Right lobe of liver (tissue), 6 donors: ENCODE data around the gene BCL2. TPM values are rescaled to one million over a fixed set of nuclear protein-coding genes. Genes with fewer than 3 reads are reported as not detected.

Source experiments
- ATAC-seq, 4 donors: fragments of 200-7000 bp; cut with Tn5 transposase; one replicate each; pipeline ENCODE4 v1.9.1; 2020; ENCODE audit warnings: mild to moderate bottlenecking in 4 of 4, moderate library complexity in 4 of 4
- DNase-seq, 3 donors: peaks; one replicate each; pipeline ENCODE4 v3.0.0-alpha.2; 2020
- H3K27ac ChIP-seq, 3 donors: fragments of 200-600 bp; one replicate each; pipeline ENCODE4 v1.8.0; 2022
- H3K27me3 ChIP-seq, 2 donors: fragments of 200-600 bp; one replicate each; pipeline ENCODE4 v1.8.0; 2022
- H3K36me3 ChIP-seq, 4 donors: fragments of 200-600 bp; sonication (generic) in 1 of 4; one replicate each; pipeline versions ENCODE4 v1.5.1 to v1.8.0; 2017 to 2022; ENCODE audit warnings: control low read depth in 1 of 4
- H3K4me1 ChIP-seq, 4 donors: fragments of 200-600 bp; sonication (generic) in 1 of 4; one replicate each; pipeline versions ENCODE4 v1.5.1 to v1.8.0; 2017 to 2022; ENCODE audit warnings: control low read depth in 1 of 4
- H3K4me3 ChIP-seq, 3 donors: fragments of 200-600 bp; one replicate each; pipeline ENCODE4 v1.8.0; 2022
- H3K9me3 ChIP-seq, 4 donors: fragments of 200-600 bp; sonication (generic) in 1 of 4; one replicate each; pipeline versions ENCODE4 v1.5.1 to v1.8.0; 2017 to 2022; ENCODE audit warnings: control low read depth in 1 of 4
- CTCF ChIP-seq, 4 donors: fragments of 200-600 bp in 3 of 4; fragments of 450-650 bp in 1 of 4; IDR thresholded peaks; one replicate each; pipeline versions ENCODE4 v1.5.1 to v1.8.0; 2016 to 2022; ENCODE audit warnings: antibody characterized with exemption in 4 of 4, mild to moderate bottlenecking in 2 of 4
- POLR2A ChIP-seq: fragments of 450-650 bp; IDR thresholded peaks from one replicate; pipeline ENCODE4 v1.6.1; 2017; ENCODE audit warnings: antibody characterized with exemption, mild to moderate bottlenecking
- WGBS: methylation state at CpG from one replicate; pipeline ENCODE4 v1.1.6; 2018; ENCODE audit warnings: low coverage, low lambda C conversion rate; ENCODE audit not compliant: insufficient coverage; ENCODE audit errors: missing lambda C conversion rate; 5-methylcytosine and 5-hydroxymethylcytosine counted together
- intact Hi-C, 2 donors: fragments of 100-400 bp; cut with DNase I; formaldehyde crosslinking; loops; one replicate each; pipeline versions ENCODE4 v1.11.2 to v1.14.1; 2022
- total RNA-seq, 6 experiments: library from RNA; depleted of rRNA in 2 of 6; stranded (reverse); fragments of >200 nt in 2 of 6; fragmentation: NEBNext Ultra II Directional in 3 of 6; extraction: Animal tissue kit (Norgen Biotek cat#: 25700) in 3 of 6; gene quantifications; one replicate each; pipeline versions ENCODE4 v1.1.0 to v1.2.4, GENCODE V29; 2016 to 2023
- donor health status: DM: no; HTN: yes; CAD: no.
- donor health status: DM: no; HTN: no; CAD: no.
- donor health status: DM: no; HTN: no; CAD: no.
- donor health status: DM: no; HTN: yes; CAD: no.
- donor health status: DM: no; HTN: yes; CAD: no.

BCL2 gene
- total RNA-seq, 6 experiments from 2014 or later, result 0.73 to 4.7 (median 2.7) TPM

- intact Hi-C loops, result no loop called here
- ATAC-seq (no peak), DNase-seq (no peak)
- Histone ChIP-seq H3K36me3 (no peaks in the 10 kb centered on the region), H3K9me3 (no peaks in the 10 kb centered on the region), H3K4me3 (no peak overlapping the region), H3K4me1 (peaks cover 0 to 15% (median 0%) of the 10 kb centered on the region in 4 donors), H3K27ac (no peak overlapping the region), H3K27me3 (peaks cover 0 to 6% of the 10 kb centered on the region in 2 donors)
- no peak for TF ChIP-seq CTCF (IDR thresholded peaks at IDR 0.05)
- TF ChIP-seq POLR2A, result no peak
Measured at GRCh38 chr18:63315876-63316275, 3.7 kb downstream of the BCL2 start.

GRCh38 chr18:63315131-63315662 lies 4.4 kb downstream of the BCL2 start:
- no peak for DNase-seq
- H3K4me1 ChIP-seq, result peaks cover 0 to 15% (median 0%) of the 10 kb centered on the region in 4 donors
- no peaks in the 10 kb centered on the region for H3K9me3 ChIP-seq
- 58% methylated on average over 2 of the region's 3 CpGs for WGBS
- intact Hi-C loops, result no loop called here
- no peak for ATAC-seq
- TF ChIP-seq POLR2A, result no peak
- H3K27ac ChIP-seq, result no peak overlapping the region
- H3K4me3 ChIP-seq, result no peak overlapping the region
- no peaks in the 10 kb centered on the region for H3K36me3 ChIP-seq
- peaks cover 0 to 6% of the 10 kb centered on the region in 2 donors for H3K27me3 ChIP-seq

- ATAC-seq, result no peak
- no peaks in the 10 kb centered on the region for H3K36me3 ChIP-seq
- no peak for DNase-seq
- H3K4me3 ChIP-seq, result no peak overlapping the region
- H3K9me3 ChIP-seq, result no peaks in the 10 kb centered on the region
- H3K4me1 ChIP-seq, result peaks cover 0 to 12% (median 0%) of the 10 kb centered on the region in 4 donors
- intact Hi-C loops, result no loop called here
- TF ChIP-seq POLR2A (no peak), CTCF (IDR thresholded peaks at IDR 0.05) (no peak)
- peaks cover 0 to 6% of the 10 kb centered on the region in 2 donors for H3K27me3 ChIP-seq
- H3K27ac ChIP-seq, result no peak overlapping the region
- 56% methylated on average over 4 of the region's 4 CpGs for WGBS
Measured at GRCh38 chr18:63314062-63314790, 5.3 kb downstream of the BCL2 start.

- WGBS, result 64% methylated on average over 5 of the region's 5 CpGs
- peaks cover 0 to 5% of the 10 kb centered on the region in 2 donors for H3K27me3 ChIP-seq
- no peak overlapping the region for H3K27ac ChIP-seq
- no peak for DNase-seq
- peaks cover 0 to 4% (median 0%) of the 10 kb centered on the region in 4 donors for H3K4me1 ChIP-seq
- no peaks in the 10 kb centered on the region for H3K36me3 ChIP-seq
- no peak overlapping the region for H3K4me3 ChIP-seq
- no peaks in the 10 kb centered on the region for H3K9me3 ChIP-seq
- intact Hi-C loops, result no loop called here
- TF ChIP-seq POLR2A, result no peak
- no peak for TF ChIP-seq CTCF (IDR thresholded peaks at IDR 0.05)
- ATAC-seq, result no peak
Measured at GRCh38 chr18:63313396-63313917, 6.1 kb downstream of the BCL2 start.

GRCh38 chr18:63312737-63313395 lies 6.7 kb downstream of the BCL2 start:
- H3K9me3 ChIP-seq, result no peaks in the 10 kb centered on the region
- ATAC-seq (no peak), DNase-seq (no peak)
- H3K27ac ChIP-seq, result no peak overlapping the region
- no peak for TF ChIP-seq POLR2A
- no peak for TF ChIP-seq CTCF (IDR thresholded peaks at IDR 0.05)
- no peaks in the 10 kb centered on the region for H3K27me3 ChIP-seq
- no peaks in the 10 kb centered on the region for H3K4me1 ChIP-seq
- no peak overlapping the region for H3K4me3 ChIP-seq
- no peaks in the 10 kb centered on the region for H3K36me3 ChIP-seq
- WGBS, result 61% methylated on average over 5 of the region's 5 CpGs
- intact Hi-C loops, result no loop called here
